ENCODE results near the gene ZNF726.
"Not testable (repeated sequence)": the region's sequence is repeated elsewhere in the genome, so short reads cannot be mapped to it uniquely, and the experiment has no call there.

Gene ZNF726

GRCh38 chr19:23943411-23943810 is 28.7 kb downstream of the ZNF726 start:
- no peak for DNase-seq (ENCODE audit: low read depth in 1 of 2, low spot score in 1 of 2)

- no peak for DNase-seq (ENCODE audit: low read depth in 1 of 2, low spot score in 1 of 2)
These were observed 31.9 kb downstream of the ZNF726 start for GRCh38 chr19:23946569-23946968.

- DNase-seq (ENCODE audit: low read depth in 1 of 2, low spot score in 1 of 2) = no peak
These were observed 34.9 kb downstream of the ZNF726 start for GRCh38 chr19:23949611-23950010.

- DNase-seq (ENCODE audit: low read depth in 1 of 2, low spot score in 1 of 2) = no peak
These were observed 41.4 kb downstream of the ZNF726 start for GRCh38 chr19:23956051-23956450.

- DNase-seq (ENCODE audit: low read depth in 1 of 2, low spot score in 1 of 2) = no peak
These were observed 43.1 kb downstream of the ZNF726 start for GRCh38 chr19:23957660-23958281.

- not testable (repeated sequence) for DNase-seq (ENCODE audit: low read depth in 1 of 2, low spot score in 1 of 2)
These were observed 48.7 kb downstream of the ZNF726 start for GRCh38 chr19:23963396-23963795.

GRCh38 chr19:23963881-23964280 is 49.2 kb downstream of the ZNF726 start:
- DNase-seq (ENCODE audit: low read depth in 1 of 2, low spot score in 1 of 2) = not testable (repeated sequence)

- DNase-seq (ENCODE audit: low read depth in 1 of 2, low spot score in 1 of 2) = not testable (repeated sequence)
These were observed 49.6 kb downstream of the ZNF726 start for GRCh38 chr19:23964334-23964733.

GRCh38 chr19:23969630-23970029 is 54.9 kb downstream of the ZNF726 start:
- no peak for DNase-seq (ENCODE audit: low read depth in 1 of 2, low spot score in 1 of 2)

GRCh38 chr19:23971598-23971997 is 56.9 kb downstream of the ZNF726 start:
- DNase-seq (ENCODE audit: low read depth in 1 of 2, low spot score in 1 of 2) = no peak

- DNase-seq (ENCODE audit: low read depth in 1 of 2, low spot score in 1 of 2) = no peak
These were observed 57.5 kb downstream of the ZNF726 start for GRCh38 chr19:23972161-23972560.

GRCh38 chr19:23974941-23975340 is 60.3 kb downstream of the ZNF726 start:
- DNase-seq (ENCODE audit: low read depth in 1 of 2, low spot score in 1 of 2) = no peak

- DNase-seq (ENCODE audit: low read depth in 1 of 2, low spot score in 1 of 2) = not testable (repeated sequence)
These were observed 61.9 kb downstream of the ZNF726 start for GRCh38 chr19:23976631-23977030.

- not testable (repeated sequence) for DNase-seq (ENCODE audit: low read depth in 1 of 2, low spot score in 1 of 2)
These were observed 62.6 kb downstream of the ZNF726 start for GRCh38 chr19:23977256-23977655.

GRCh38 chr19:23978068-23978467 is 63.4 kb downstream of the ZNF726 start:
- no peak for DNase-seq (ENCODE audit: low read depth in 1 of 2, low spot score in 1 of 2)

- DNase-seq (ENCODE audit: low read depth in 1 of 2, low spot score in 1 of 2) = no peak
These were observed 66.1 kb downstream of the ZNF726 start for GRCh38 chr19:23980805-23981204.

- no peak for DNase-seq (ENCODE audit: low read depth in 1 of 2, low spot score in 1 of 2)
These were observed 67.2 kb downstream of the ZNF726 start for GRCh38 chr19:23981863-23982262.

GRCh38 chr19:23983406-23983805 is 68.7 kb downstream of the ZNF726 start:
- no peak for DNase-seq (ENCODE audit: low read depth in 1 of 2, low spot score in 1 of 2)

All from activated CD4-positive, alpha-beta T cell treated with anti-CD3 and anti-CD28 coated beads, Interleukin-2, amount 50 U/mL, for 24 hours (primary cell).